Gastroesophageal sphincter (tissue), 3 donors: Measurements from ENCODE around the gene CCDC136.

Source experiments
- CTCF ChIP-seq, 4 experiments: fragments of 200-600 bp in 2 of 4; fragments of 450-650 bp in 2 of 4; sonication (generic) in 1 of 4; IDR thresholded peaks; one replicate each; pipeline ENCODE4 v1.5.1; 2017 to 2019; ENCODE audit warnings: antibody characterized with exemption in 4 of 4, mild to moderate bottlenecking in 2 of 4, moderate library complexity in 2 of 4
- POLR2A ChIP-seq, 2 donors: fragments of 450-650 bp; IDR thresholded peaks; one replicate each; pipeline ENCODE4 v1.6.1; 2017; ENCODE audit warnings: antibody characterized with exemption in 2 of 2, mild to moderate bottlenecking in 2 of 2, moderate library complexity in 1 of 2
- POLR2AphosphoS5 ChIP-seq: sonication (generic); formaldehyde crosslinking; IDR thresholded peaks from one replicate; pipeline ENCODE4 v1.6.1; 2017; ENCODE audit warnings: antibody characterized with exemption

GRCh38 chr7:128792471-128793180 lies 858 bp downstream of the CCDC136 start:
- TF ChIP-seq CTCF (IDR thresholded peaks at IDR 0.05) (no peak), POLR2A (IDR thresholded peaks at IDR 0.05) (no peak), POLR2AphosphoS5 (no peak)
